HG02798 (cell line): ENCODE measurements around the gene RBCK1.
"Not testable (repeated sequence)": the region's sequence is repeated elsewhere in the genome, so short reads cannot be mapped to it uniquely, and the experiment has no call there.

Experiments
- ATAC-seq: cut with Tn5 transposase; IDR thresholded peaks from one replicate; pipeline ENCODE4 v1.9.1; 2021; ENCODE audit warnings: mild to moderate bottlenecking; ENCODE audit not compliant: unreplicated experiment, poor library complexity

Gene RBCK1

GRCh38 chr20:433300-433975 lies 25.3 kb downstream of the RBCK1 start:
- peak; percentile 76 for ATAC-seq

GRCh38 chr20:434221-434620 lies 26.1 kb downstream of the RBCK1 start:
- no peak for ATAC-seq

GRCh38 chr20:434661-435419 lies 26.7 kb downstream of the RBCK1 start:
- no peak for ATAC-seq

GRCh38 chr20:435558-435957 lies 27.5 kb downstream of the RBCK1 start:
- no peak for ATAC-seq

GRCh38 chr20:436476-436875 lies 28.4 kb downstream of the RBCK1 start:
- ATAC-seq: no peak

- no peak for ATAC-seq
Measured at GRCh38 chr20:437787-438486, 29.8 kb downstream of the RBCK1 start.

GRCh38 chr20:438571-439469 lies 30.7 kb downstream of the RBCK1 start:
- ATAC-seq: no peak

- no peak for ATAC-seq
Measured at GRCh38 chr20:440148-440547, 32.0 kb downstream of the RBCK1 start.

GRCh38 chr20:440636-441035 lies 32.5 kb downstream of the RBCK1 start:
- no peak for ATAC-seq

GRCh38 chr20:443223-443775 lies 35.2 kb downstream of the RBCK1 start:
- no peak for ATAC-seq

- ATAC-seq: no peak
Measured at GRCh38 chr20:444117-444516, 36.0 kb downstream of the RBCK1 start.

- ATAC-seq: no peak
Measured at GRCh38 chr20:444862-445426, 36.8 kb downstream of the RBCK1 start.

- no peak for ATAC-seq
Measured at GRCh38 chr20:445514-446336, 37.6 kb downstream of the RBCK1 start.

GRCh38 chr20:452021-452420 lies 43.9 kb downstream of the RBCK1 start:
- ATAC-seq: not testable (repeated sequence)

GRCh38 chr20:454951-455350 lies 46.9 kb downstream of the RBCK1 start:
- ATAC-seq: no peak

- ATAC-seq: no peak
Measured at GRCh38 chr20:458776-459175, 50.7 kb downstream of the RBCK1 start.

- ATAC-seq: no peak
Measured at GRCh38 chr20:460180-460579, 52.1 kb downstream of the RBCK1 start.

GRCh38 chr20:460707-461106 lies 52.6 kb downstream of the RBCK1 start:
- no peak for ATAC-seq
